Breast epithelium (tissue), 4 donors: ENCODE measurements around the gene DPYD. TPM values are rescaled to one million over a fixed set of nuclear protein-coding genes. Genes with fewer than 3 reads are reported as not detected.

ENCODE experiments used
- DNase-seq, 2 donors: peaks; one replicate each; pipeline ENCODE4 v3.0.0-alpha.2; 2019; ENCODE audit warnings: low spot score in 2 of 2
- H3K27ac ChIP-seq, 2 donors: fragments of 200-600 bp; sonication (generic) in 1 of 2; one replicate each; pipeline ENCODE4 v1.5.1; 2016 to 2019; ENCODE audit warnings: mild to moderate bottlenecking in 1 of 2
- H3K27me3 ChIP-seq, 2 donors: fragments of 200-600 bp; sonication (generic) in 1 of 2; one replicate each; pipeline versions ENCODE4 v1.5.1 to v1.6.0; 2017 to 2019; ENCODE audit warnings: control low read depth in 1 of 2, mild to moderate bottlenecking in 1 of 2
- H3K36me3 ChIP-seq: fragments of 200-600 bp; one replicate; pipeline ENCODE4 v1.5.1; 2019
- H3K4me1 ChIP-seq, 2 donors: fragments of 200-600 bp; sonication (generic); one replicate each; pipeline ENCODE4 v1.5.1; 2016 to 2019; ENCODE audit warnings: control low read depth in 1 of 2
- H3K4me3 ChIP-seq, 3 donors: fragments of 200-600 bp; sonication (generic); 1 replicate in 2 of 3; 2 replicates in 1 of 3; pipeline ENCODE4 v1.5.1; 2016 to 2019; ENCODE audit warnings: mild to moderate bottlenecking in 3 of 3, moderate library complexity in 2 of 3
- H3K9me3 ChIP-seq, 2 donors: fragments of 200-600 bp; sonication (generic) in 1 of 2; one replicate each; pipeline ENCODE4 v1.5.1; 2016 to 2019; ENCODE audit warnings: control low read depth in 1 of 2
- CTCF ChIP-seq, 3 donors: fragments of 450-650 bp; IDR thresholded peaks; one replicate each; pipeline ENCODE4 v1.5.1; 2016 to 2017; ENCODE audit warnings: antibody characterized with exemption in 3 of 3, mild to moderate bottlenecking in 3 of 3, moderate library complexity in 3 of 3
- POLR2A ChIP-seq: fragments of 450-650 bp; IDR thresholded peaks from one replicate; pipeline ENCODE4 v1.6.1; 2016; ENCODE audit warnings: antibody characterized with exemption, mild to moderate bottlenecking, moderate library complexity
- POLR2AphosphoS5 ChIP-seq, 3 donors: sonication (generic); formaldehyde crosslinking; IDR thresholded peaks; one replicate each; pipeline ENCODE4 v1.6.1; 2017; ENCODE audit warnings: antibody characterized with exemption in 3 of 3
- intact Hi-C: fragments of 100-400 bp; cut with DNase I; formaldehyde crosslinking; loops from one replicate; pipeline ENCODE4 v1.15.1; 2023; ENCODE audit warnings: low total_unique reads
- total RNA-seq, 3 donors: library from RNA; depleted of rRNA; stranded (reverse); fragments of >200 nt; gene quantifications; one replicate each; pipeline ENCODE4 v1.1.0, GENCODE V29; 2016

The DPYD gene
- total RNA-seq, 3 donors from 2014 or later, result 56.4 to 95.1 (median 58.1) TPM

- no peak for DNase-seq
These were observed 419.2 kb downstream of the DPYD start for GRCh38 chr1:97501628-97502027.

GRCh38 chr1:97500760-97501159 is 420.1 kb downstream of the DPYD start:
- Histone ChIP-seq H3K9me3 (no peaks in the 10 kb centered on the region), H3K27ac (no peak overlapping the region), H3K36me3 (no peaks in the 10 kb centered on the region), H3K4me1 (no peaks in the 10 kb centered on the region), H3K4me3 (no peak overlapping the region), H3K27me3 (no peaks in the 10 kb centered on the region)
- no peak for TF ChIP-seq POLR2A
- TF ChIP-seq CTCF (IDR thresholded peaks at IDR 0.05), result no peak
- TF ChIP-seq POLR2AphosphoS5 (IDR thresholded peaks at IDR 0.05), result no peak
- DNase-seq, result no peak
- intact Hi-C loops, result no loop called here

More at GRCh38 chr1:97501628-97502027, 419.2 kb downstream of the DPYD start:
- H3K4me3 ChIP-seq, result no peak overlapping the region
- intact Hi-C loops, result no loop called here
- H3K9me3 ChIP-seq, result no peaks in the 10 kb centered on the region
- TF ChIP-seq POLR2AphosphoS5 (IDR thresholded peaks at IDR 0.05), result no peak
- TF ChIP-seq CTCF (IDR thresholded peaks at IDR 0.05), result no peak
- H3K36me3 ChIP-seq, result no peaks in the 10 kb centered on the region
- no peaks in the 10 kb centered on the region for H3K4me1 ChIP-seq
- no peaks in the 10 kb centered on the region for H3K27me3 ChIP-seq
- H3K27ac ChIP-seq, result no peak overlapping the region

- Histone ChIP-seq H3K4me3 (no peak overlapping the region), H3K4me1 (no peaks in the 10 kb centered on the region), H3K27me3 (no peaks in the 10 kb centered on the region), H3K27ac (no peak overlapping the region), H3K9me3 (no peaks in the 10 kb centered on the region), H3K36me3 (no peaks in the 10 kb centered on the region)
- intact Hi-C loops, result no loop called here
- TF ChIP-seq POLR2AphosphoS5 (IDR thresholded peaks at IDR 0.05), result no peak
- no peak for TF ChIP-seq CTCF (IDR thresholded peaks at IDR 0.05)
- no peak for TF ChIP-seq POLR2A
- no peak for DNase-seq
These were observed 421.2 kb downstream of the DPYD start for GRCh38 chr1:97499667-97500066.

GRCh38 chr1:97489834-97490233 is 431.0 kb downstream of the DPYD start:
- H3K27me3 ChIP-seq, result no peaks in the 10 kb centered on the region
- H3K27ac ChIP-seq, result no peak overlapping the region
- H3K9me3 ChIP-seq, result no peaks in the 10 kb centered on the region
- no peak for TF ChIP-seq POLR2A
- no peak for TF ChIP-seq POLR2AphosphoS5 (IDR thresholded peaks at IDR 0.05)
- no peak for TF ChIP-seq CTCF (IDR thresholded peaks at IDR 0.05)
- no peak for DNase-seq
- intact Hi-C loops, result no loop called here
- H3K4me1 ChIP-seq, result no peaks in the 10 kb centered on the region
- H3K36me3 ChIP-seq, result no peaks in the 10 kb centered on the region
- no peak overlapping the region for H3K4me3 ChIP-seq

- H3K27me3 ChIP-seq, result no peaks in the 10 kb centered on the region
These were observed 432.3 kb downstream of the DPYD start for GRCh38 chr1:97488530-97488929.

More at GRCh38 chr1:97488530-97488929, 432.3 kb downstream of the DPYD start:
- no peak overlapping the region for H3K27ac ChIP-seq
- H3K4me1 ChIP-seq, result no peaks in the 10 kb centered on the region
- H3K4me3 ChIP-seq, result no peak overlapping the region
- TF ChIP-seq POLR2A (no peak), CTCF (IDR thresholded peaks at IDR 0.05) (no peak), POLR2AphosphoS5 (IDR thresholded peaks at IDR 0.05) (no peak)
- no peak for DNase-seq
- H3K36me3 ChIP-seq, result no peaks in the 10 kb centered on the region
- no peaks in the 10 kb centered on the region for H3K9me3 ChIP-seq
- intact Hi-C loops, result no loop called here
